KMS-11 (cell line): ENCODE results near the gene RASD2.

ENCODE experiments used
- H2AFZ ChIP-seq: fragments of 200-600 bp; sonication (generic); 2 replicates; pipeline ENCODE4 v1.6.1; 2016; ENCODE audit warnings: antibody characterized with exemption, mixed run types, low read depth
- H3K27ac ChIP-seq: fragments of 200-600 bp; sonication (generic); 2 replicates; pipeline ENCODE4 v1.6.1; 2016; ENCODE audit warnings: mild to moderate bottlenecking, mixed run types
- H3K27me3 ChIP-seq: fragments of 200-600 bp; sonication (generic); 2 replicates; pipeline ENCODE4 v1.6.1; 2017; ENCODE audit warnings: mild to moderate bottlenecking, low read depth, mixed run types, moderate library complexity; ENCODE audit not compliant: insufficient read depth
- H3K36me3 ChIP-seq: fragments of 200-600 bp; sonication (generic); 2 replicates; pipeline ENCODE4 v1.6.1; 2017; ENCODE audit warnings: mild to moderate bottlenecking, mixed run types; ENCODE audit not compliant: insufficient read depth
- H3K4me1 ChIP-seq: fragments of 200-600 bp; sonication (generic); 2 replicates; pipeline ENCODE4 v1.6.1; 2016; ENCODE audit warnings: mild to moderate bottlenecking, low read depth, mixed run types; ENCODE audit not compliant: poor library complexity, severe bottlenecking
- H3K4me2 ChIP-seq: fragments of 200-600 bp; sonication (generic); 2 replicates; pipeline ENCODE4 v1.7.0; 2016; ENCODE audit warnings: mild to moderate bottlenecking, mixed run types
- H3K4me3 ChIP-seq: fragments of 200-600 bp; sonication (generic); IDR thresholded peaks from 2 replicates; pipeline ENCODE4 v1.6.1; 2017; ENCODE audit warnings: low read depth, low read length, mixed read lengths; ENCODE audit not compliant: insufficient read depth
- H3K79me2 ChIP-seq: fragments of 200-600 bp; sonication (generic); 2 replicates; pipeline ENCODE4 v1.6.1; 2016; ENCODE audit warnings: low read depth, mixed run types; ENCODE audit not compliant: insufficient read depth
- H3K9ac ChIP-seq: fragments of 200-600 bp; sonication (generic); 2 replicates; pipeline ENCODE4 v1.6.1; 2016; ENCODE audit warnings: mild to moderate bottlenecking, mixed run types
- H4K20me1 ChIP-seq: fragments of 200-600 bp; sonication (generic); 2 replicates; pipeline ENCODE4 v1.6.1; 2016; ENCODE audit warnings: mild to moderate bottlenecking, mixed run types; ENCODE audit not compliant: insufficient read depth
- TF ChIP-seq, protein P1 (sequence below): fragments of 200-600 bp; sonication (generic); conservative IDR thresholded peaks from 2 replicates; pipeline ENCODE4 v1.6.1; 2017; ENCODE audit warnings: low read depth, mild to moderate bottlenecking, antibody characterized with exemption, low read length, moderate library complexity, mixed read lengths

RASD2 gene

DNA sequence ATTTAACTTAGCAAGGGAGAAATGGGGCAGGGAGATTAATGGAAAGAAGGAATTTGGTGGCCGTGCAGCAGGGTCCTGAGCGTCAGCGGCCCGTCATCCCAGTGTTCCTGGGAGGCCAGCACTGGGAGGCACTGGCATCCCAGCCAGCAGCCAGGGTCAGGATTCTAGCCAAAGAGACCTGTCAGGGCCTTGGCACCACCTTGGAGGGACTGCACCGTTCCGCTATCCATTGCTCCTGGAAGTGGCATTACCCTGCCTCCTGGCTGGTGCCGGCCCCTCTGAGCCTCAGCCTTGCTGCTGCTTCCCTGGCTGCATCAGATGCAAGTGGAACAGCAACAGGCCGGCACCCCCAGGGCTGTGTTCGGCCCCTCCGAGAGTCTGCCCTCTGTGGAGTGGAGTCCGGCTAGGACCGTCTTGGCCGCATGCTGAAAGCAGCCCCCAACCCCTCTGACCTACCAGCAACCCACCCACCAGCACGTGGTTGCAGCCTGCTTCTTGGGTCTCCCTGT lies 30.1 kb downstream of the RASD2 start:
- H3K9ac ChIP-seq: no peak overlapping the region
- no peaks in the 10 kb centered on the region for H3K79me2 ChIP-seq
- no peak overlapping the region for H3K4me3 ChIP-seq
- H3K4me2 ChIP-seq: no peak overlapping the region
- no peak overlapping the region for H2AFZ ChIP-seq
- no peak overlapping the region for H3K27ac ChIP-seq
- H3K36me3 ChIP-seq: no peaks in the 10 kb centered on the region
- H4K20me1 ChIP-seq: no peaks in the 10 kb centered on the region
- peaks cover 3% of the 10 kb centered on the region; the same call in 1 of the 2 replicates for H3K27me3 ChIP-seq
- no peaks in the 10 kb centered on the region for H3K4me1 ChIP-seq
- TF ChIP-seq, protein P1, sequence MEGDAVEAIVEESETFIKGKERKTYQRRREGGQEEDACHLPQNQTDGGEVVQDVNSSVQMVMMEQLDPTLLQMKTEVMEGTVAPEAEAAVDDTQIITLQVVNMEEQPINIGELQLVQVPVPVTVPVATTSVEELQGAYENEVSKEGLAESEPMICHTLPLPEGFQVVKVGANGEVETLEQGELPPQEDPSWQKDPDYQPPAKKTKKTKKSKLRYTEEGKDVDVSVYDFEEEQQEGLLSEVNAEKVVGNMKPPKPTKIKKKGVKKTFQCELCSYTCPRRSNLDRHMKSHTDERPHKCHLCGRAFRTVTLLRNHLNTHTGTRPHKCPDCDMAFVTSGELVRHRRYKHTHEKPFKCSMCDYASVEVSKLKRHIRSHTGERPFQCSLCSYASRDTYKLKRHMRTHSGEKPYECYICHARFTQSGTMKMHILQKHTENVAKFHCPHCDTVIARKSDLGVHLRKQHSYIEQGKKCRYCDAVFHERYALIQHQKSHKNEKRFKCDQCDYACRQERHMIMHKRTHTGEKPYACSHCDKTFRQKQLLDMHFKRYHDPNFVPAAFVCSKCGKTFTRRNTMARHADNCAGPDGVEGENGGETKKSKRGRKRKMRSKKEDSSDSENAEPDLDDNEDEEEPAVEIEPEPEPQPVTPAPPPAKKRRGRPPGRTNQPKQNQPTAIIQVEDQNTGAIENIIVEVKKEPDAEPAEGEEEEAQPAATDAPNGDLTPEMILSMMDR: no peak

DNA sequence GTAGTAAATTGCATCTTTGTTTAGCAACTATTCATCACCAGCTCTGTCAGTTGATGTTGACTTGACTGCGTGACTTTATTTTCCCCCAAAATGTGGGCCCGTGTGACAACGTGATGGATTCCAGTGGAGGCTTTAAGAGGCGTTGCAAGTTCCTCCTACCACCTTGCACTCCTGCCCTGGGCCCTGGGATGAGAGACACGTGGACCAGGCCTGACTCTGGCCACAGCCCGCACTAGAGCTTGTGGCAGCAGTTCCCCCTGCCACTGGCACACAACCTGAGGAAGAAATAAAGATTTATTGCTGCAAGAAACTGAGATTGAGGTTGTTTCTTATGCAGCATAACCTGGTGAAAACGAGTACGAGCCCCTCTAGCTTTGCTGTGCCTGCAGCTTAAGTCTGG lies 31.9 kb downstream of the RASD2 start:
- Histone ChIP-seq H3K4me1 (no peaks in the 10 kb centered on the region), H3K4me3 (no peak overlapping the region), H3K27ac (no peak overlapping the region), H3K79me2 (no peaks in the 10 kb centered on the region), H3K36me3 (no peaks in the 10 kb centered on the region), H4K20me1 (no peaks in the 10 kb centered on the region), H2AFZ (no peak overlapping the region), H3K4me2 (no peak overlapping the region), H3K9ac (no peak overlapping the region), H3K27me3 (no peaks in the 10 kb centered on the region; the same call in 1 of the 2 replicates)
- TF ChIP-seq, protein P1: no peak

DNA sequence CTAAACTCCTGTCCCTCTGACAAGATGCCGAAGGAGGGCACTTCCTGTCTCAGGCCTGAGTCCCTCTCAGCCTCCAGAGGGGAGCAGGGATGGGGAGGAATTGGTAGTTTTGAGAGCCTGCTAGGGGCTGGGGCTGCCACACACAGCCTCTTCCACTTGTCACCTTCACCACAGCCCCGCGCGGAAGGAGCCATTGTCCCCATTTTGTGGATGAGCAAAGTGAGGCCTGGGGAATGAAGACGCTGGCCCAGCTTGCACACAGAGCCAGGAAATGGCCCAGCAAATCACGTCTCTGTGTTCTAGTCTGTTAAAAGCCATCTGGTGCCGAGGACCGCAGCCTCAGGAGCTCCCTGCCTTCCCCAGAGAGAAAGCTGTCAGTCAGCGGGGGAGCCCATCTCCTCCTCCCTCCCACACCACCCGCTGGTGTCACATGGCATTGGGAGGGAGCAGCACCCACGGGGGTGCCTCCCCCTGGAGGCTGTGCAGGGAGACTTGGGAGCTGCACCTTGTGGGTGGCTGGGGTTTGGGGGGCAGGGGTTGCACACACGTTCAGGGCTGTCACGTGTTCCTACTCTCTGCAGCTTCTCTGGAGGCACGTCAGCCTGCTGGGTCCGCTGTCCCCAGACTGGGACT lies 34.6 kb downstream of the RASD2 start:
- no peaks in the 10 kb centered on the region for H3K4me1 ChIP-seq
- no peak overlapping the region for H3K4me2 ChIP-seq
- H4K20me1 ChIP-seq: no peaks in the 10 kb centered on the region
- no peaks in the 10 kb centered on the region for H3K36me3 ChIP-seq
- H3K9ac ChIP-seq: no peak overlapping the region
- no peak overlapping the region for H2AFZ ChIP-seq
- H3K27me3 ChIP-seq: no peaks in the 10 kb centered on the region
- no peaks in the 10 kb centered on the region for H3K79me2 ChIP-seq
- TF ChIP-seq, protein P1: no peak
- no peak overlapping the region for H3K27ac ChIP-seq
- H3K4me3 ChIP-seq: no peak overlapping the region

DNA sequence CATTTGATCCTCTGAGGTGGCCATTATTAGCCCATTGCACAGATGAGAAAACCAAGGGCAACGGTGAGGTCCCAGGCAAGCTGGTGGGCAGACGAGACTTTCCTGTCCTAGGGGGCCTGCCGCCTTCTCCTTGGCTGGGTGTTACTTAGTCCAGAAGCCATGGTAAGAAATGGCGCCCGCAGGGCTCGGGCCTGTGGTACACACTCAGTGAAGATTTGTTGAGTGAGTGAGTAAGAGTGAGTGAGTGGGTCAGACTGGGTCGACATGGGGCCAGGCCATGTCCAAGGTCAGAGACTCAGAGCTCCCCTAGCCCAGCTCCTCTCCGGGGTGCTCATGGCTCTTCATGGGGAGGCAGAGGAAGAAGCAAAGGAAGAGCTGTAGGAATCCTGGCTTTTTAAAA lies 36.0 kb downstream of the RASD2 start:
- no peaks in the 10 kb centered on the region for H3K79me2 ChIP-seq
- no peak overlapping the region for H3K9ac ChIP-seq
- no peaks in the 10 kb centered on the region for H3K4me1 ChIP-seq
- no peaks in the 10 kb centered on the region for H3K36me3 ChIP-seq
- no peak overlapping the region for H2AFZ ChIP-seq
- TF ChIP-seq, protein P1: no peak
- no peak overlapping the region for H3K4me2 ChIP-seq
- H3K4me3 ChIP-seq: no peak overlapping the region
- no peaks in the 10 kb centered on the region for H3K27me3 ChIP-seq
- no peaks in the 10 kb centered on the region for H4K20me1 ChIP-seq
- no peak overlapping the region for H3K27ac ChIP-seq
